ENCODE data around the gene WNT8B. TPM values are rescaled to one million over a fixed set of nuclear protein-coding genes. Genes with fewer than 3 reads are reported as not detected.

WNT8B gene
- total and polyA plus RNA-seq, 7 experiments from 2014 or later, result 0.09 to 0.44 (median 0.19) TPM; not detected in 3

GRCh38 chr10:100469756-100470155 lies 6.9 kb downstream of the WNT8B start:
- POLR2A ChIA-PET, result no interaction called here
- H3K4me1 ChIP-seq (ENCODE audit: control insufficient read depth in 2 of 2, insufficient read depth in 2 of 2, low read length in 2 of 2), result no peaks in the 10 kb centered on the region
- DNase-seq (no peak), ATAC-seq (no peak)
- peaks cover 0 to 23% (median 0%) of the 10 kb centered on the region in 5 donors for H3K36me3 Mint-ChIP-seq
- no peak overlapping the region for H3K27ac ChIP-seq (ENCODE audit: low read depth, low read length)
- peaks cover 0 to 10% (median 0%) of the 10 kb centered on the region in 5 donors for H3K27me3 Mint-ChIP-seq
- no peak overlapping the region for H3K27ac Mint-ChIP-seq
- no peak overlapping the region for H3K4me3 Mint-ChIP-seq
- no peaks in the 10 kb centered on the region for H3K27me3 ChIP-seq (ENCODE audit: control insufficient read depth in 2 of 2, insufficient read depth in 2 of 2, low read length in 2 of 2)
- intact Hi-C loops (cut with micrococcal nuclease), result no loop called here
- no peaks in the 10 kb centered on the region for H3K4me1 Mint-ChIP-seq
- no peak overlapping the region for H3K4me3 ChIP-seq (ENCODE audit: low read length)
- no peaks in the 10 kb centered on the region for H3K9me3 ChIP-seq (ENCODE audit: control insufficient read depth in 2 of 3, low read length in 3 of 3)
- CTCF ChIA-PET, result interaction anchor here (0.8 to 0.9 kb wide), 2 partner anchors 13 to 39 kb away, joined by 3 read pairs; no protein-coding TSS in a partner anchor
- H3K36me3 ChIP-seq (ENCODE audit: control insufficient read depth in 2 of 3, insufficient read depth in 3 of 3, low read length in 3 of 3), result no peaks in the 10 kb centered on the region
- H3K9me3 Mint-ChIP-seq, result no peaks in the 10 kb centered on the region

GRCh38 chr10:100470367-100470766 lies 7.6 kb downstream of the WNT8B start:
- Mint-ChIP-seq H3K36me3 (peaks cover 0 to 23% (median 0%) of the 10 kb centered on the region in 5 donors), H3K27ac (no peak overlapping the region), H3K27me3 (peaks cover 0 to 10% (median 0%) of the 10 kb centered on the region in 5 donors), H3K4me1 (no peaks in the 10 kb centered on the region), H3K4me3 (no peak overlapping the region), H3K9me3 (no peaks in the 10 kb centered on the region)
- H3K27me3 ChIP-seq (ENCODE audit: control insufficient read depth in 2 of 2, insufficient read depth in 2 of 2, low read length in 2 of 2), result no peaks in the 10 kb centered on the region
- DNase-seq, result no peak
- intact Hi-C loops (cut with micrococcal nuclease), result no loop called here
- no peaks in the 10 kb centered on the region for H3K36me3 ChIP-seq (ENCODE audit: control insufficient read depth in 2 of 3, insufficient read depth in 3 of 3, low read length in 3 of 3)
- no peak for ATAC-seq
- H3K4me1 ChIP-seq (ENCODE audit: control insufficient read depth in 2 of 2, insufficient read depth in 2 of 2, low read length in 2 of 2), result no peaks in the 10 kb centered on the region
- ChIA-PET POLR2A (no interaction called here), CTCF (interaction anchor here (0.6 kb wide), 1 partner anchor 17 kb away, joined by 5 read pairs; no protein-coding TSS in a partner anchor)
- H3K9me3 ChIP-seq (ENCODE audit: control insufficient read depth in 2 of 3, low read length in 3 of 3), result no peaks in the 10 kb centered on the region
- H3K4me3 ChIP-seq (ENCODE audit: low read length), result no peak overlapping the region
- H3K27ac ChIP-seq (ENCODE audit: low read depth, low read length), result no peak overlapping the region

- CTCF ChIA-PET, result no interaction called here
- peaks cover 0 to 2% (median 0%) of the 10 kb centered on the region in 11 donors for H3K9me3 Mint-ChIP-seq
- H3K36me3 Mint-ChIP-seq, result peaks cover 0 to 15% (median 0%) of the 10 kb centered on the region in 5 donors
- POLR2A ChIA-PET, result interaction anchor here (1.0 kb wide), 1 partner anchor 32 kb away, joined by 4 read pairs; no protein-coding TSS in a partner anchor
- peaks cover 4 to 31% (median 26%) of the 10 kb centered on the region in 5 donors for H3K27me3 Mint-ChIP-seq
- H3K27me3 ChIP-seq (ENCODE audit: control insufficient read depth in 2 of 2, insufficient read depth in 2 of 2, low read length in 2 of 2), result no peaks in the 10 kb centered on the region
- DNase-seq (no peak), ATAC-seq (no peak)
- H3K27ac Mint-ChIP-seq, result no peak overlapping the region
- no peaks in the 10 kb centered on the region for H3K36me3 ChIP-seq (ENCODE audit: control insufficient read depth in 2 of 3, insufficient read depth in 3 of 3, low read length in 3 of 3)
- no peak overlapping the region for H3K27ac ChIP-seq (ENCODE audit: low read depth, low read length)
- peaks cover 4 to 13% (median 6%) of the 10 kb centered on the region in 7 donors for H3K4me1 Mint-ChIP-seq
- peaks cover 0 to 3% of the 10 kb centered on the region in 2 donors for H3K4me1 ChIP-seq (ENCODE audit: control insufficient read depth in 2 of 2, insufficient read depth in 2 of 2, low read length in 2 of 2)
- intact Hi-C loops (cut with micrococcal nuclease), result no loop called here
- H3K4me3 ChIP-seq (ENCODE audit: low read length), result no peak overlapping the region
- H3K4me3 Mint-ChIP-seq, result no peak overlapping the region
- no peaks in the 10 kb centered on the region for H3K9me3 ChIP-seq (ENCODE audit: control insufficient read depth in 2 of 3, low read length in 3 of 3)
These were observed 15.2 kb downstream of the WNT8B start for GRCh38 chr10:100477970-100478369.

- Mint-ChIP-seq H3K27me3 (peaks cover 4 to 31% (median 26%) of the 10 kb centered on the region in 5 donors), H3K36me3 (peaks cover 0 to 9% (median 0%) of the 10 kb centered on the region in 5 donors), H3K9me3 (peaks cover 0 to 2% (median 0%) of the 10 kb centered on the region in 11 donors), H3K4me3 (no peak overlapping the region), H3K4me1 (peaks cover 10 to 23% (median 12%) of the 10 kb centered on the region in 7 donors), H3K27ac (no peak overlapping the region)
- Histone ChIP-seq H3K27me3 (ENCODE audit: control insufficient read depth in 2 of 2, insufficient read depth in 2 of 2, low read length in 2 of 2) (no peaks in the 10 kb centered on the region), H3K4me3 (ENCODE audit: low read length) (no peak overlapping the region), H3K27ac (ENCODE audit: low read depth, low read length) (no peak overlapping the region), H3K9me3 (ENCODE audit: control insufficient read depth in 2 of 3, low read length in 3 of 3) (no peaks in the 10 kb centered on the region), H3K36me3 (ENCODE audit: control insufficient read depth in 2 of 3, insufficient read depth in 3 of 3, low read length in 3 of 3) (no peaks in the 10 kb centered on the region), H3K4me1 (ENCODE audit: control insufficient read depth in 2 of 2, insufficient read depth in 2 of 2, low read length in 2 of 2) (peaks cover 0 to 4% of the 10 kb centered on the region in 2 donors)
- intact Hi-C loops (cut with micrococcal nuclease), result no loop called here
- CTCF ChIA-PET, result no interaction called here
- DNase-seq, result no peak
- ATAC-seq, result no peak
- POLR2A ChIA-PET, result no interaction called here
These were observed 16.2 kb downstream of the WNT8B start for GRCh38 chr10:100479037-100479436.

GRCh38 chr10:100480002-100480401 lies 17.2 kb downstream of the WNT8B start:
- Mint-ChIP-seq H3K27ac (peak overlapping the region in 1 of 9 donors; percentile 2), H3K27me3 (peaks cover 4 to 31% (median 26%) of the 10 kb centered on the region in 5 donors), H3K4me3 (no peak overlapping the region), H3K36me3 (peaks cover 0 to 11% (median 0%) of the 10 kb centered on the region in 5 donors), H3K9me3 (peaks cover 0 to 2% (median 0%) of the 10 kb centered on the region in 11 donors), H3K4me1 (peaks cover 10 to 32% (median 12%) of the 10 kb centered on the region in 7 donors)
- Histone ChIP-seq H3K27me3 (ENCODE audit: control insufficient read depth in 2 of 2, insufficient read depth in 2 of 2, low read length in 2 of 2) (no peaks in the 10 kb centered on the region), H3K4me3 (ENCODE audit: low read length) (no peak overlapping the region), H3K9me3 (ENCODE audit: control insufficient read depth in 2 of 3, low read length in 3 of 3) (no peaks in the 10 kb centered on the region), H3K36me3 (ENCODE audit: control insufficient read depth in 2 of 3, insufficient read depth in 3 of 3, low read length in 3 of 3) (no peaks in the 10 kb centered on the region), H3K27ac (ENCODE audit: low read depth, low read length) (no peak overlapping the region), H3K4me1 (ENCODE audit: control insufficient read depth in 2 of 2, insufficient read depth in 2 of 2, low read length in 2 of 2) (peaks cover 0 to 4% of the 10 kb centered on the region in 2 donors)
- DNase-seq, result no peak
- ChIA-PET CTCF (interaction anchor here (3.6 to 4.1 kb wide), 2 partner anchors 30 to 39 kb away, joined by 28 to 51 read pairs; no protein-coding TSS in a partner anchor), POLR2A (interaction anchor here (1.0 kb wide), 1 partner anchor 10 kb away, joined by 3 read pairs; no protein-coding TSS in a partner anchor)
- intact Hi-C loops (cut with micrococcal nuclease), result no loop called here
- ATAC-seq, result no peak

- peaks cover 10 to 35% (median 12%) of the 10 kb centered on the region in 7 donors for H3K4me1 Mint-ChIP-seq
- H3K4me3 ChIP-seq (ENCODE audit: low read length), result peak overlapping the region; percentile 70
- H3K9me3 ChIP-seq (ENCODE audit: control insufficient read depth in 2 of 3, low read length in 3 of 3), result no peaks in the 10 kb centered on the region
- no peaks in the 10 kb centered on the region for H3K36me3 ChIP-seq (ENCODE audit: control insufficient read depth in 2 of 3, insufficient read depth in 3 of 3, low read length in 3 of 3)
- H3K27me3 Mint-ChIP-seq, result peaks cover 4 to 31% (median 26%) of the 10 kb centered on the region in 5 donors
- H3K27ac Mint-ChIP-seq, result peak overlapping the region in 5 of 9 donors; percentile 1 to 76 (median 66)
- ATAC-seq, result peak; percentile 98
- no peak overlapping the region for H3K27ac ChIP-seq (ENCODE audit: low read depth, low read length)
- intact Hi-C loops (cut with micrococcal nuclease), result loop anchor here (1.0 kb wide), 6 partner anchors 27 to 195 kb away; partner anchors contain the start of genes BLOC1S2 (in 1 of the 2), HIF1AN (in 1 of the 2) and SCD (in 1 of the 2)
- peaks cover 0 to 2% (median 0%) of the 10 kb centered on the region in 11 donors for H3K9me3 Mint-ChIP-seq
- DNase-seq, result peak; percentile 86 to 97 (median 90)
- peaks cover 0 to 4% of the 10 kb centered on the region in 2 donors for H3K4me1 ChIP-seq (ENCODE audit: control insufficient read depth in 2 of 2, insufficient read depth in 2 of 2, low read length in 2 of 2)
- peak overlapping the region; percentile 63 to 92 (median 86) for H3K4me3 Mint-ChIP-seq
- H3K36me3 Mint-ChIP-seq, result peaks cover 0 to 19% (median 3%) of the 10 kb centered on the region in 5 donors
- POLR2A ChIA-PET, result interaction anchor here (0.7 kb wide), 1 partner anchor 138 kb away, joined by 3 read pairs; no protein-coding TSS in a partner anchor
- CTCF ChIA-PET, result interaction anchor here (1.1 to 4.1 kb wide), 8 partner anchors 13 to 149 kb away, joined by 3 to 51 read pairs (median 8); no protein-coding TSS in a partner anchor
- no peaks in the 10 kb centered on the region for H3K27me3 ChIP-seq (ENCODE audit: control insufficient read depth in 2 of 2, insufficient read depth in 2 of 2, low read length in 2 of 2)
These were observed 18.8 kb downstream of the WNT8B start for GRCh38 chr10:100481462-100482081.
